GM23338 (cell line): Measurements from ENCODE around the gene JRKL. TPM values are rescaled to one million over a fixed set of nuclear protein-coding genes. Genes with fewer than 3 reads are reported as not detected.

Source experiments
- ATAC-seq: fragments of 200-7000 bp; cut with Tn5 transposase; 3 replicates; pipeline ENCODE4 v1.9.1; 2020
- DNase-seq: peaks from one replicate; pipeline ENCODE4 v3.0.0-alpha.2; 2015; ENCODE audit warnings: low spot score
- H2AFZ ChIP-seq: fragments of 200-600 bp; sonication (generic); 2 replicates; pipeline ENCODE4 v1.8.0; 2016; ENCODE audit warnings: antibody characterized with exemption, mild to moderate bottlenecking, moderate library complexity
- H3F3A ChIP-seq: fragments of 200-600 bp; sonication (generic); replicated peaks from 2 replicates; pipeline ENCODE4 v1.8.0; 2017; ENCODE audit warnings: antibody characterized with exemption, mixed run types, low read depth
- H3K27ac ChIP-seq: fragments of 200-600 bp; sonication (generic); 2 replicates; pipeline ENCODE4 v1.6.1; 2016; ENCODE audit warnings: low read depth
- H3K27me3 ChIP-seq: fragments of 200-600 bp; sonication (generic); 2 replicates; pipeline ENCODE4 v1.8.0; 2016; ENCODE audit warnings: mild to moderate bottlenecking, mixed run types, moderate library complexity; ENCODE audit not compliant: insufficient read depth
- H3K36me3 ChIP-seq: fragments of 200-600 bp; sonication (generic); 2 replicates; pipeline ENCODE4 v1.8.0; 2016; ENCODE audit warnings: mild to moderate bottlenecking; ENCODE audit not compliant: insufficient read depth
- H3K4me1 ChIP-seq: fragments of 200-600 bp; sonication (generic); 2 replicates; pipeline ENCODE4 v1.8.0; 2016; ENCODE audit warnings: mild to moderate bottlenecking, moderate library complexity; ENCODE audit not compliant: insufficient read depth
- H3K4me2 ChIP-seq: fragments of 200-600 bp; sonication (generic); 2 replicates; pipeline ENCODE4 v1.7.1; 2017; ENCODE audit warnings: mixed run types
- H3K4me3 ChIP-seq: fragments of 200-600 bp; sonication (generic); 2 replicates; pipeline ENCODE4 v1.6.1; 2016; ENCODE audit warnings: mixed run types
- H3K79me2 ChIP-seq: fragments of 200-600 bp; sonication (generic); replicated peaks from 2 replicates; pipeline ENCODE4 v1.8.0; 2017; ENCODE audit warnings: mild to moderate bottlenecking; ENCODE audit not compliant: insufficient read depth
- H3K9me2 ChIP-seq: fragments of 200-600 bp; sonication (generic); 2 replicates; pipeline ENCODE4 v1.8.0; 2017; ENCODE audit not compliant: insufficient read depth
- H4K20me1 ChIP-seq: fragments of 200-600 bp; sonication (generic); replicated peaks from 2 replicates; pipeline ENCODE4 v1.8.0; 2017; ENCODE audit warnings: mild to moderate bottlenecking; ENCODE audit not compliant: insufficient read depth
- H3K27ac Mint-ChIP-seq: 2 replicates; pipeline ENCODE4 v1.8.0; 2020; ENCODE audit warnings: inconsistent platforms, mild to moderate bottlenecking, moderate library complexity, mixed read lengths
- H3K27me3 Mint-ChIP-seq: 3 replicates; pipeline ENCODE4 v1.8.0; 2022; ENCODE audit warnings: low read depth, mild to moderate bottlenecking, moderate library complexity, mixed read lengths, inconsistent platforms; ENCODE audit not compliant: insufficient read depth, poor library complexity
- H3K36me3 Mint-ChIP-seq: 3 replicates; pipeline ENCODE4 v1.8.0; 2021; ENCODE audit warnings: low read depth, mild to moderate bottlenecking, inconsistent platforms, moderate library complexity, mixed read lengths
- H3K4me1 Mint-ChIP-seq: 3 replicates; pipeline ENCODE4 v1.8.0; 2020; ENCODE audit warnings: mild to moderate bottlenecking, inconsistent platforms, mixed read lengths
- H3K4me3 Mint-ChIP-seq: 3 replicates; pipeline ENCODE4 v1.8.0; 2021; ENCODE audit warnings: moderate library complexity, mild to moderate bottlenecking, inconsistent platforms, mixed read lengths
- H3K9me3 Mint-ChIP-seq: 3 replicates; pipeline ENCODE4 v1.8.0; 2020; ENCODE audit warnings: moderate library complexity, mild to moderate bottlenecking, inconsistent platforms, mixed read lengths
- CREB1 ChIP-seq: fragments of 250-450 bp; sonication (Bioruptor Pico); IDR thresholded peaks from 2 replicates; pipeline ENCODE4 v1.5.0; 2020; ENCODE audit warnings: low read depth, mild to moderate bottlenecking, moderate library complexity
- EZH2 ChIP-seq: fragments of 200-600 bp; sonication (generic); IDR thresholded peaks from one replicate; pipeline ENCODE4 v1.8.0; 2017; ENCODE audit warnings: antibody characterized with exemption, mild to moderate bottlenecking, low read depth; ENCODE audit not compliant: unreplicated experiment
- EZH2phosphoT487 ChIP-seq: fragments of 200-600 bp; sonication (generic); IDR thresholded peaks from one replicate; pipeline ENCODE4 v1.8.1; 2018; ENCODE audit warnings: antibody characterized with exemption; ENCODE audit not compliant: unreplicated experiment
- JUNB ChIP-seq: IDR thresholded peaks from one replicate; pipeline ENCODE4 v1.6.1; 2016; ENCODE audit warnings: antibody characterized with exemption; ENCODE audit not compliant: unreplicated experiment
- NANOG ChIP-seq: IDR thresholded peaks from 2 replicates; pipeline ENCODE4 v1.6.1; 2016; ENCODE audit warnings: antibody characterized with exemption, borderline replicate concordance
- POLR2AphosphoS5 ChIP-seq: IDR thresholded peaks from 2 replicates; pipeline ENCODE4 v1.6.1; 2016; ENCODE audit warnings: antibody characterized with exemption, low read depth
- STAT1 ChIP-seq: IDR thresholded peaks from one replicate; pipeline ENCODE4 v1.6.1; 2016; ENCODE audit warnings: antibody characterized with exemption; ENCODE audit not compliant: unreplicated experiment
- ZNF331 ChIP-seq: fragments of 250-450 bp; sonication (Bioruptor Pico); IDR thresholded peaks from 2 replicates; pipeline ENCODE4 v1.5.0; 2020; ENCODE audit warnings: low read depth, mild to moderate bottlenecking, moderate library complexity
- polyA plus RNA-seq: library from polyadenylated mRNA; unstranded; fragments of >200 nt; fragmentation: Nextera tagmentation; extraction: Ambion mirVana; gene quantifications from 2 replicates; pipeline ENCODE4 v1.2.1, GENCODE V29; 2016
- total RNA-seq: library from RNA; depleted of rRNA; stranded (reverse); fragments of >200 nt; shearing (Covaris generic); gene quantifications from 2 replicates; pipeline ENCODE4 v1.2.3, GENCODE V29; 2014
- TF ChIP-seq, protein P1 (sequence below): fragments of 250-450 bp; sonication (Bioruptor Pico); IDR thresholded peaks from 2 replicates; pipeline ENCODE4 v1.5.0; 2020; ENCODE audit warnings: mild to moderate bottlenecking, moderate library complexity
- TF ChIP-seq, protein P2 (sequence below): IDR thresholded peaks from one replicate; pipeline ENCODE4 v1.6.1; 2018; ENCODE audit warnings: antibody characterized with exemption; ENCODE audit not compliant: unreplicated experiment
- TF ChIP-seq, protein P3 (sequence below): IDR thresholded peaks from 2 replicates; pipeline ENCODE4 v1.6.1; 2016; ENCODE audit warnings: antibody characterized with exemption

JRKL gene
- total and polyA plus RNA-seq, 2 experiments from 2014 or later: 3.8 to 5.2 TPM

DNA sequence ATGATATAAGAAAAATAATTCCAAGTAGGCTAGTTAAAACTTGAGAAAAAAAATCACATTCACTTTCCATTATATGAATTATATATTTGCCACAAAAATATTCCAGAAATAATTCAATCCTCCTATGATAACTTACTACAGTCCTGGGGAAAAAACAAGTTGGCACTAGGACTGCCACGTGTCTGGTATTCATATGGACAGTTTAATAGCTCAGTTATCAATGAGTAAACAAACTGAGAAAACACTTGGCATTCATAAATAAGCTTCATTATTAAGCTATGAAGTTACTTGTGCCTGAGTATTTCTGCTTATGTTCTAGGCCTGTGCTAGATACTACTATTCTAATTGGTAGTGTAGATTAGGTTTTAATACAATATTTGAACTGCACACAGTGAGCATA is 24.3 kb upstream of the JRKL start (continued):
- TF ChIP-seq POLR2AphosphoS5 (no peak), EZH2phosphoT487 (no peak), ZNF331 (no peak), NANOG (no peak), CREB1 (CRISPR knock-in tag) (no peak), EZH2 (no peak)
- TF ChIP-seq, protein P1, sequence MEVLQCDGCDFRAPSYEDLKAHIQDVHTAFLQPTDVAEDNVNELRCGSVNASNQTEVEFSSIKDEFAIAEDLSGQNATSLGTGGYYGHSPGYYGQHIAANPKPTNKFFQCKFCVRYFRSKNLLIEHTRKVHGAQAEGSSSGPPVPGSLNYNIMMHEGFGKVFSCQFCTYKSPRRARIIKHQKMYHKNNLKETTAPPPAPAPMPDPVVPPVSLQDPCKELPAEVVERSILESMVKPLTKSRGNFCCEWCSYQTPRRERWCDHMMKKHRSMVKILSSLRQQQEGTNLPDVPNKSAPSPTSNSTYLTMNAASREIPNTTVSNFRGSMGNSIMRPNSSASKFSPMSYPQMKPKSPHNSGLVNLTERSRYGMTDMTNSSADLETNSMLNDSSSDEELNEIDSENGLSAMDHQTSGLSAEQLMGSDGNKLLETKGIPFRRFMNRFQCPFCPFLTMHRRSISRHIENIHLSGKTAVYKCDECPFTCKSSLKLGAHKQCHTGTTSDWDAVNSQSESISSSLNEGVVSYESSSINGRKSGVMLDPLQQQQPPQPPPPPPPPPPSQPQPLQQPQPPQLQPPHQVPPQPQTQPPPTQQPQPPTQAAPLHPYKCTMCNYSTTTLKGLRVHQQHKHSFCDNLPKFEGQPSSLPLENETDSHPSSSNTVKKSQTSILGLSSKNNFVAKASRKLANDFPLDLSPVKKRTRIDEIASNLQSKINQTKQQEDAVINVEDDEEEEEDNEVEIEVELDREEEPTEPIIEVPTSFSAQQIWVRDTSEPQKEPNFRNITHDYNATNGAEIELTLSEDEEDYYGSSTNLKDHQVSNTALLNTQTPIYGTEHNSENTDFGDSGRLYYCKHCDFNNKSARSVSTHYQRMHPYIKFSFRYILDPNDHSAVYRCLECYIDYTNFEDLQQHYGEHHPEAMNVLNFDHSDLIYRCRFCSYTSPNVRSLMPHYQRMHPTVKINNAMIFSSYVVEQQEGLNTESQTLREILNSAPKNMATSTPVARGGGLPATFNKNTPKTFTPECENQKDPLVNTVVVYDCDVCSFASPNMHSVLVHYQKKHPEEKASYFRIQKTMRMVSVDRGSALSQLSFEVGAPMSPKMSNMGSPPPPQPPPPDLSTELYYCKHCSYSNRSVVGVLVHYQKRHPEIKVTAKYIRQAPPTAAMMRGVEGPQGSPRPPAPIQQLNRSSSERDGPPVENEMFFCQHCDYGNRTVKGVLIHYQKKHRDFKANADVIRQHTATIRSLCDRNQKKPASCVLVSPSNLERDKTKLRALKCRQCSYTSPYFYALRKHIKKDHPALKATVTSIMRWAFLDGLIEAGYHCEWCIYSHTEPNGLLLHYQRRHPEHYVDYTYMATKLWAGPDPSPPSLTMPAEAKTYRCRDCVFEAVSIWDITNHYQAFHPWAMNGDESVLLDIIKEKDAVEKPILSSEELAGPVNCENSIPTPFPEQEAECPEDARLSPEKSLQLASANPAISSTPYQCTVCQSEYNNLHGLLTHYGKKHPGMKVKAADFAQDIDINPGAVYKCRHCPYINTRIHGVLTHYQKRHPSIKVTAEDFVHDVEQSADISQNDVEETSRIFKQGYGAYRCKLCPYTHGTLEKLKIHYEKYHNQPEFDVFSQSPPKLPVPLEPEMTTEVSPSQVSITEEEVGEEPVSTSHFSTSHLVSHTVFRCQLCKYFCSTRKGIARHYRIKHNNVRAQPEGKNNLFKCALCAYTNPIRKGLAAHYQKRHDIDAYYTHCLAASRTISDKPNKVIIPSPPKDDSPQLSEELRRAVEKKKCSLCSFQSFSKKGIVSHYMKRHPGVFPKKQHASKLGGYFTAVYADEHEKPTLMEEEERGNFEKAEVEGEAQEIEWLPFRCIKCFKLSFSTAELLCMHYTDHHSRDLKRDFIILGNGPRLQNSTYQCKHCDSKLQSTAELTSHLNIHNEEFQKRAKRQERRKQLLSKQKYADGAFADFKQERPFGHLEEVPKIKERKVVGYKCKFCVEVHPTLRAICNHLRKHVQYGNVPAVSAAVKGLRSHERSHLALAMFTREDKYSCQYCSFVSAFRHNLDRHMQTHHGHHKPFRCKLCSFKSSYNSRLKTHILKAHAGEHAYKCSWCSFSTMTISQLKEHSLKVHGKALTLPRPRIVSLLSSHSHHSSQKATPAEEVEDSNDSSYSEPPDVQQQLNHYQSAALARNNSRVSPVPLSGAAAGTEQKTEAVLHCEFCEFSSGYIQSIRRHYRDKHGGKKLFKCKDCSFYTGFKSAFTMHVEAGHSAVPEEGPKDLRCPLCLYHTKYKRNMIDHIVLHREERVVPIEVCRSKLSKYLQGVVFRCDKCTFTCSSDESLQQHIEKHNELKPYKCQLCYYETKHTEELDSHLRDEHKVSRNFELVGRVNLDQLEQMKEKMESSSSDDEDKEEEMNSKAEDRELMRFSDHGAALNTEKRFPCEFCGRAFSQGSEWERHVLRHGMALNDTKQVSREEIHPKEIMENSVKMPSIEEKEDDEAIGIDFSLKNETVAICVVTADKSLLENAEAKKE (CRISPR knock-in tag): no peak

DNA sequence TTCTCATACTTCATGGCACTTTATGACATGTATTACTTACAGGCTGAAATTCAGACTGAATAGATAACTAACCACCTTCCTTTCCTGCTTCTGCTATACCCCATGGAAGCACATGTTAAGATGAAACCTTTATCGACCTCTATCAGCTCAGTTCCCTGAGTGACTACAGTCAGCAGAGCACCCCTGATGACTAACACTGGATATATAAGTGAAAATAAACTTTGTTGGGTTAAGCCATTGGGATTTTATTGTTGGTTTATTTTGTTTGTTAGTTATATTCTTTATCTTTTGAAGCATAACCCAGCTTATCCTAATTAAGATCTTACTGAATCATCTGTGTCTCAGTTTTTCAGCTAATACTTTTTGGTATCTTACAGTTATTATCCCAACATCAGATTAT is 23.8 kb upstream of the JRKL start:
- Mint-ChIP-seq H3K9me3 (peaks cover 4% of the 10 kb centered on the region; the same call in 2 of the 3 replicates), H3K27ac (no peak overlapping the region), H3K36me3 (peaks cover 22% of the 10 kb centered on the region), H3K27me3 (no peaks in the 10 kb centered on the region), H3K4me1 (no peaks in the 10 kb centered on the region), H3K4me3 (no peak overlapping the region)
- H3K9me2 ChIP-seq: peaks cover 6% of the 10 kb centered on the region; the same call in 1 of the 2 replicates
- DNase-seq (no peak), ATAC-seq (no peak)
- H3K27ac ChIP-seq: no peak overlapping the region
- no peak overlapping the region for H3K4me3 ChIP-seq
- no peak overlapping the region for H2AFZ ChIP-seq
- H3K4me1 ChIP-seq: no peaks in the 10 kb centered on the region
- H3K36me3 ChIP-seq: no peaks in the 10 kb centered on the region
- no peaks in the 10 kb centered on the region for H3K79me2 ChIP-seq
- H4K20me1 ChIP-seq: no peaks in the 10 kb centered on the region
- H3K4me2 ChIP-seq: no peak overlapping the region
- H3K27me3 ChIP-seq: no peaks in the 10 kb centered on the region
- H3F3A ChIP-seq: no peaks in the 10 kb centered on the region
- TF ChIP-seq STAT1 (no peak), POLR2AphosphoS5 (no peak), JUNB (no peak), NANOG (no peak), ZNF331 (no peak)
- TF ChIP-seq, protein P2, sequence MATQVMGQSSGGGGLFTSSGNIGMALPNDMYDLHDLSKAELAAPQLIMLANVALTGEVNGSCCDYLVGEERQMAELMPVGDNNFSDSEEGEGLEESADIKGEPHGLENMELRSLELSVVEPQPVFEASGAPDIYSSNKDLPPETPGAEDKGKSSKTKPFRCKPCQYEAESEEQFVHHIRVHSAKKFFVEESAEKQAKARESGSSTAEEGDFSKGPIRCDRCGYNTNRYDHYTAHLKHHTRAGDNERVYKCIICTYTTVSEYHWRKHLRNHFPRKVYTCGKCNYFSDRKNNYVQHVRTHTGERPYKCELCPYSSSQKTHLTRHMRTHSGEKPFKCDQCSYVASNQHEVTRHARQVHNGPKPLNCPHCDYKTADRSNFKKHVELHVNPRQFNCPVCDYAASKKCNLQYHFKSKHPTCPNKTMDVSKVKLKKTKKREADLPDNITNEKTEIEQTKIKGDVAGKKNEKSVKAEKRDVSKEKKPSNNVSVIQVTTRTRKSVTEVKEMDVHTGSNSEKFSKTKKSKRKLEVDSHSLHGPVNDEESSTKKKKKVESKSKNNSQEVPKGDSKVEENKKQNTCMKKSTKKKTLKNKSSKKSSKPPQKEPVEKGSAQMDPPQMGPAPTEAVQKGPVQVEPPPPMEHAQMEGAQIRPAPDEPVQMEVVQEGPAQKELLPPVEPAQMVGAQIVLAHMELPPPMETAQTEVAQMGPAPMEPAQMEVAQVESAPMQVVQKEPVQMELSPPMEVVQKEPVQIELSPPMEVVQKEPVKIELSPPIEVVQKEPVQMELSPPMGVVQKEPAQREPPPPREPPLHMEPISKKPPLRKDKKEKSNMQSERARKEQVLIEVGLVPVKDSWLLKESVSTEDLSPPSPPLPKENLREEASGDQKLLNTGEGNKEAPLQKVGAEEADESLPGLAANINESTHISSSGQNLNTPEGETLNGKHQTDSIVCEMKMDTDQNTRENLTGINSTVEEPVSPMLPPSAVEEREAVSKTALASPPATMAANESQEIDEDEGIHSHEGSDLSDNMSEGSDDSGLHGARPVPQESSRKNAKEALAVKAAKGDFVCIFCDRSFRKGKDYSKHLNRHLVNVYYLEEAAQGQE: no peak
- TF ChIP-seq, protein P3, sequence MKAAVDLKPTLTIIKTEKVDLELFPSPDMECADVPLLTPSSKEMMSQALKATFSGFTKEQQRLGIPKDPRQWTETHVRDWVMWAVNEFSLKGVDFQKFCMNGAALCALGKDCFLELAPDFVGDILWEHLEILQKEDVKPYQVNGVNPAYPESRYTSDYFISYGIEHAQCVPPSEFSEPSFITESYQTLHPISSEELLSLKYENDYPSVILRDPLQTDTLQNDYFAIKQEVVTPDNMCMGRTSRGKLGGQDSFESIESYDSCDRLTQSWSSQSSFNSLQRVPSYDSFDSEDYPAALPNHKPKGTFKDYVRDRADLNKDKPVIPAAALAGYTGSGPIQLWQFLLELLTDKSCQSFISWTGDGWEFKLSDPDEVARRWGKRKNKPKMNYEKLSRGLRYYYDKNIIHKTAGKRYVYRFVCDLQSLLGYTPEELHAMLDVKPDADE: no peak
